ENCODE measurements around the gene THOC7.

Gene THOC7

DNA sequence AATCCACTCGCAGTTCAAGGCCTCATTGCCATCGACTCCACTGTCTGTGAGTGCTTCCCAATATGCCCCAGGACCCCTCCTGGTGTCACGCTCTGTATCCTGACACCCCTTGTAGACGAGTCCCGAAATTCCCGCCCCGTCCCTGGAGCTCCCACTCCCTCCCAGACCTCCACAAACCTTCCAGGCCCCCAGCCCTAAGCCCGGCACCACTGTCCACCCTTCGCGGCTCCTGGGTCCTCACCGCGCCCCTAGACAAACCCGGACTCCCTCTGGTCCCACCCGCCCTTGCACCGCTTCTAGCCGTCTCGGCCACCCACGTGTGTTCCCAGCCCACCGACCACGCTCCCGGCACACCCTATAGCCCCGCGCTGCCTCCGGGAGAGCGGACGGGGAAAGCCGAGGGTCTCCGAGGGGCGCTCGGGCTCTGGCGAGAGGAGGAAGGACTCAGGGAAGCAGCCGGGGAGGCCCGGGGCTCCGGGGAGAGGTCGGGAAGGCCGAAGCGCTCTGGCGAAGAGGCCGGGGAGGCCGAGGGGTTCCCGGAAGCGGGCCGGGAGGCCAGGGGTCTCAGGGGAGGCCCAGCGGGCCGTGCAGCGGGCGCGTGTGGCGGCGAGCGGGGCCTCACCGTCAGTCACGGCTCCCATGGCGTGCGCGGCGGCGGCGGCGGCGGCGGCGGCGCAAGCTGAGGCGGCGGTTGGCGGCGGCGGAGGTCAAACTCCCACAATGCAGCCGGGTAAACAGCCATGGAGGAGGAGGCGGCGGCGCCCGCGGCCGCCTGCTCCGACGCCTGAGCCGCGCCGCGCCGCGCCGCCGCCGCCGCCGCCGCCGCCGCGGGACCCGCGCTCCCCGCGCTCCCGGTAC lies at the start of gene THOC7, which contains the start of gene ATXN7:
TSS of gene THOC7 (minus strand) at position 656 of the 858 bp plus-strand sequence. CDS start at position 641, 15 bp downstream.
TSS of gene ATXN7 (plus strand) at position 718 of the 858 bp plus-strand sequence. CDS start 48,732 bp downstream, outside the sequence.
- DNase-seq (ENCODE audit: low read depth) = peak; percentile 63

GRCh38 chr3:63912768-63913588 lies 49.4 kb upstream of the THOC7 start:
- DNase-seq (ENCODE audit: low read depth) = peak; percentile 43

DNA sequence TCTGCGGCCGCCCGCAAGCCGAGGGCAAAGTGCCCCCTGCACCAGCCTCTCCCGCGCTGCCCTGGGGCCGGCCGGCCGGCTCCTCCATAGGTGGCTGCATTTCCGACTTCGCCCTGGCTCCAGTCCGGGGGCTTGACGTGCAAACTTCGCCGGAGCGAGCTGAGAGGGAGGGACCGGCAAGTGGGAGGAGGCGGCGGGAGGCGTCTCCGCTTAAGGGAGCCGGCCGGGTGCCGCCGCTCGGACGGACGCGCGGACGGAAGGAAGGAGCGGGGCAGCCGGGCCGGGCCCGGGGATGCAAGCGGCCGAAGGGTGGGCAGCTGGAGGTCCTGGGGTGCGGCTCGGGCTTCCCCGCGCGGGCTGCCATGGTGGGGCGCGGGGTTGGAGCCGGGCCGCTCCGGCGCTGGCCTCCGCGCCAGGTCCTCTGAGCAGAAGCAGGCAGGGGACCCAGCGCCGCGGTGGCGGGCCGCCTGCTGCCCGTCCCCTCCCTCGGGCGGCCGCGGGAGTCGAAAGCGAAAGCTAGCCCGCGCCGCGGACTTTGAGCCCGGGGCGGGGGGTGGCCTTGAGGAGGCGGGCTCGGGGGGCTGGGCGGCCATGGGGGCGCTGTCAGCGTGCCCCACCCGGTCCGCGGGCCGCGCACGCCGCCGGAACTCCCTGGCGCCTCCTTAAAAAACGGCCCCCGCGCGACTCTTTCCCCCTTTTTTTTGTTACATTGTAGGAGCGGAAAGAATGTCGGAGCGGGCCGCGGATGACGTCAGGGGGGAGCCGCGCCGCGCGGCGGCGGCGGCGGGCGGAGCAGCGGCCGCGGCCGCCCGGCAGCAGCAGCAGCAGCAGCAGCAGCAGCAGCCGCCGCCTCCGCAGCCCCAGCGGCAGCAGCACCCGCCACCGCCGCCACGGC lies 48.5 kb upstream of the THOC7 start, which contains the start of gene SCAANT1:
TSS of gene SCAANT1 (minus strand) at position 511 of the 895 bp plus-strand sequence.
- DNase-seq (ENCODE audit: low read depth) = peak; percentile 77

- DNase-seq (ENCODE audit: low read depth) = no peak
These were observed 47.9 kb upstream of the THOC7 start for GRCh38 chr3:63911509-63911872.

- no peak for DNase-seq (ENCODE audit: low read depth)
These were observed 47.3 kb upstream of the THOC7 start for GRCh38 chr3:63910891-63911290.

DNA sequence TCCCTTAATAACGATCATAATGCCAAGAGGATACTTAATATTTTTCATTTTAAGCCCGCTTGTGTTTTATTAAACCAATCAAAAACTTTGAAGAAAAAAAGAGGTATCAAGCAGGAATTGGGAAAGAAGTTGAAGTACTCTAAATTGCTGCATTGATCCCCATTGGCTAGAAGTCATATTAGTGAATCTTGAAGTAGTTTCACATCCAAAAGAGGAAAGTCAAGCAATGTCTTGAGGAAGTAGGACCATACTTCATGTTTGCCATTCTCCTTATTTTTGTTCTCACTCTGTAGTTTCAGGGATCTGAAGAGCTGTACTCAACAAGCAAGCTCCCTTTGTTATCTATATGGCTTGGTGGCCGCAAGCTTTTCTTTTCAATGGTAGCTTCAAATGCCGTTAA lies 46.4 kb upstream of the THOC7 start:
- no peak for DNase-seq (ENCODE audit: low read depth)

- DNase-seq (ENCODE audit: low read depth) = no peak
These were observed 45.8 kb upstream of the THOC7 start for GRCh38 chr3:63909431-63909830.

DNA sequence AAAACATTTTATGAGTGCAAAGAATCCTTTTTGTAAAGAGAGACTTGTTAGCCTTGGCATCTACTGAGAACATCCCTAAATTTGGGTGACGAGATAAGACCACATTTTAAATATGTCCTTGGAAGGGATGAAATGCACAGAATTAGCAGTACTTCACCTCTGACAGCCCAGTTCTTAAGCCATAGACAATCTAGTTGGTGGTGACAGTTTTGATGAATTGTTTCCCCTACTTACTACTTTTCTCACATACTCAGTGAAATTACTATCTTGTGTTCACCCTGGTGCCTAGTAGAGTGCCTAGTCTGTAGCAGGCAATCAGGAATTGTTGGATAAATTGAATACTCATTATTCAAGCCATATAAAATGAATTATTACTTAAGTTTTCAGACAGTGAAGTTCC lies 45.2 kb upstream of the THOC7 start:
- DNase-seq (ENCODE audit: low read depth) = no peak

DNA sequence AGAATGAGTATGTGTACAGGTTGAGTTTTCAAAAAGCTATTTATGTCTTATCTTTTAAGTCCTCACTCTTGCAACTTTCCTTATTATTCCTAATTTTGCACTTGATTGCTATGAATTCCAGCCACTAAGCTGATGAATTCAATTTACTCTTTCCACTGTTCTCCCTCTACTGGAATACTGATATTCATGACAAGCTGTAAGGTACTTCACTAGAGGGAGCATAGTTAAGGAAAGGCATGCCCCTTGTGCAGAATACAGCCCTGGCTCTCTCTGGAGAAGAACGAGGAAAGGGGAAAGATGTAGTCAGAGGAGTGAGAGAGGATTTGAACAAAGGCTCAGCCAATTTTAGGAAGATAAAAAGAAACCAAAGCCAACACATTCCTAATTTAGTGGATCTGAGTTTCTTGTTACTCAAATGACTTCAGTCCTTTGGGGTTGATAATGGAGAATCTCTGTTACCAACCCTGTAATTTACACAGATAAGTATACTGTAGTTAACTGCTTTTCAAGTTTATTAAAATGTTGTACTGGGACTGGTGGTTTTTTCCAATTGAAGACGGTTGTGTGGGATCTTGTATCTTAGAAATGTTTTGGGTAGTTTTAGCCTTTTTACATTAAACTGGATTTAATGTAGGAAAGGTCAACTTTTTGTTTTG lies 44.6 kb upstream of the THOC7 start:
- no peak for DNase-seq (ENCODE audit: low read depth)

DNA sequence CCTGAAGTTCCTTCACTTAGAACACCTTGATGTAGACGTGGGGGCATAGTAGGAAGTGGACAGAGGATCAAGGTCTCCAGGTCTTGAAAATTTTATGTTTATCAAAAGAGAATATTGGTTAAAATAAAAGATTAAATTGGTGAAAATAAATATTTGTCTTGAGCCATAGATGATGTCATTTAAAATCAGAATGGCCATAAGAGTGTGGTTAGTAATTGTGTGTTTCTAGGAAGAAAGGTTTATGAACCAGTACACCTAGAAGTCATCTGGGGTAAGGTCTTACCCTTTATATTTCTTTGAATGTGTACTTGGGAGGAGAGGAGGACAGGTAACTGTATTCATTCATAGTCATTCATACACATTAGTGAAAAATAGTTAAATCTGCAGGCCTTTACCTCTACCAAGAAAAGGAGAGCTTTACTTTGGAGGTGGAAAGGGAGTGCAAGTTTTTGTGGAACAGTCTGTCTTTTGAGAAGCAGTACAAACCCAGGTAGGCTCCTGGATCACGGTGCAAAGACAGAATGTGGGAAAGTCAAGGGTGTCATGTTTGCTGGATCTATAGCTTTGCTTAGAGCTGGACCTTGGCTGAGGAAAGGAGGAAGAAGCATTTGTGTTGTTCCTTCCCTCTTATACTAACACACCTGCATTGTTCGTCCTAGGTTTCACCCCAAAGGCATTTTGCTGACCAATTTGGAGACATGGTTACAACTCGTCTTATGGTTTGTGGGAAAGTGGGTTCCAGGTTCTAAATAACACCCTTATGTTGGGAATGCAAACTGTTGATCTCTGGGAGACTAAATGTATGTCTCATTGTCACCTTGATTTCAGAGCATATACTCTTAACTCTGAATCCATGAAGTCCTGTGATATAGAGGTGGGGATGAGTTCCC lies 42.4 kb upstream of the THOC7 start:
- DNase-seq (ENCODE audit: low read depth) = no peak

GRCh38 chr3:63900459-63900858 lies 36.9 kb upstream of the THOC7 start:
- DNase-seq (ENCODE audit: low read depth) = no peak

- DNase-seq (ENCODE audit: low read depth) = no peak
These were observed 36.4 kb upstream of the THOC7 start for GRCh38 chr3:63900010-63900409.

- no peak for DNase-seq (ENCODE audit: low read depth)
These were observed 32.9 kb upstream of the THOC7 start for GRCh38 chr3:63896332-63897030.

- DNase-seq (ENCODE audit: low read depth) = no peak
These were observed 32.0 kb upstream of the THOC7 start for GRCh38 chr3:63895422-63896189.

DNA sequence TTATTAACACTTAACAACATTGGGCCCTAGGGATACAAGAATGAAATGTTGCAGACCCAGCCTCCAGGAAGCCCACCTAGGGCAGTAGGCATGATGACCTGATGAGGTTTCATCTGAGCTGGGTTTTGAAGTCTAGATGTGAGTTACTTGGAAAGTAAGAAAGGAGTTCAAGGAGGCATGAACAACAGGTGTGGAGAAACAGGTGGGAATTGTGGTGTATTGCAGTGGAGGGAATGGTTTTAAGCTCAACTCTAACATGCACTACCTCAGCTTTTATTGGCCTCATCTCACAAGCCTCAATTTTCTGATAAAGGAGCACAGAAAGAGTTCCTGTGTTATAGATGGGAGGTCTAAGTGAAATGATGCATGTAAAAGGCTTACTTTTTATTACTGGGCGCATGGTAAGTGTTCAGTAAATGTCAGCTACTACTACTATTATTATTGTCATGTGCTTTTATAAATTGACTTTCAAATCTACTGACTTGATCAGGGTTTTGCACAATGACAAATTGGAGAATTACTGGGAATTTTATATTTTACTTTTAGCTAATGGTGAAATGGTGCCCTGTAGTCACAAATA lies 29.3 kb upstream of the THOC7 start:
- DNase-seq (ENCODE audit: low read depth) = no peak

- DNase-seq (ENCODE audit: low read depth) = no peak
These were observed 27.9 kb upstream of the THOC7 start for GRCh38 chr3:63891518-63891917.

DNA sequence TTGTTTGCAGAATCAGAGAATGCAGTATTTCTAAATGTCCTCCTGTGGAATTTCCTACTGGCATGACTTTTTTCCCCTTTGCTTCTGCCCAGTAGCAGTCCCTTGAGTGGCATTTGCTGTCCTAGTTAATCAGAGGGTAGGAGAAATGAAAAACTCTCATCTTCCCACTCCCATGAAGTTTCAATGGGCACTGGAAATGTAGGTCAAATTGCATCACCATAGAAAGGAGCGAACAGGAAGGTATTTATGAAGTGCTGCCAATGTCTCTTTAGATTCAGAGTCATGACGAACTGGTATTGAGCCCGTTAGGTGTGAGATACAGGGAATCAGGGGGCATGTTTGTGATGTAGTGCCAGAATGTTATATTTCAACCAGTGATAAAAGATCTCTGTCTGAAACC lies 23.3 kb upstream of the THOC7 start:
- no peak for DNase-seq (ENCODE audit: low read depth)

- DNase-seq (ENCODE audit: low read depth) = no peak
These were observed 17.0 kb upstream of the THOC7 start for GRCh38 chr3:63880653-63881052.

All from activated T-helper 9 cell treated with anti-CD3 and anti-CD28 coated beads, Interleukin-2, amount 50 U/mL, for 16 hours (primary cell).